GM23338 (cell line): Measurements from ENCODE around the gene NGEF. TPM values are rescaled to one million over a fixed set of nuclear protein-coding genes. Genes with fewer than 3 reads are reported as not detected.

Experiments used
- ATAC-seq: fragments of 200-7000 bp; cut with Tn5 transposase; 3 replicates; pipeline ENCODE4 v1.9.1; 2020
- DNase-seq: peaks from one replicate; pipeline ENCODE4 v3.0.0-alpha.2; 2015; ENCODE audit warnings: low spot score
- H2AFZ ChIP-seq: fragments of 200-600 bp; sonication (generic); 2 replicates; pipeline ENCODE4 v1.8.0; 2016; ENCODE audit warnings: antibody characterized with exemption, mild to moderate bottlenecking, moderate library complexity
- H3F3A ChIP-seq: fragments of 200-600 bp; sonication (generic); replicated peaks from 2 replicates; pipeline ENCODE4 v1.8.0; 2017; ENCODE audit warnings: antibody characterized with exemption, mixed run types, low read depth
- H3K27ac ChIP-seq: fragments of 200-600 bp; sonication (generic); 2 replicates; pipeline ENCODE4 v1.6.1; 2016; ENCODE audit warnings: low read depth
- H3K27me3 ChIP-seq: fragments of 200-600 bp; sonication (generic); 2 replicates; pipeline ENCODE4 v1.8.0; 2016; ENCODE audit warnings: mild to moderate bottlenecking, mixed run types, moderate library complexity; ENCODE audit not compliant: insufficient read depth
- H3K36me3 ChIP-seq: fragments of 200-600 bp; sonication (generic); 2 replicates; pipeline ENCODE4 v1.8.0; 2016; ENCODE audit warnings: mild to moderate bottlenecking; ENCODE audit not compliant: insufficient read depth
- H3K4me1 ChIP-seq: fragments of 200-600 bp; sonication (generic); 2 replicates; pipeline ENCODE4 v1.8.0; 2016; ENCODE audit warnings: mild to moderate bottlenecking, moderate library complexity; ENCODE audit not compliant: insufficient read depth
- H3K4me2 ChIP-seq: fragments of 200-600 bp; sonication (generic); 2 replicates; pipeline ENCODE4 v1.7.1; 2017; ENCODE audit warnings: mixed run types
- H3K4me3 ChIP-seq: fragments of 200-600 bp; sonication (generic); 2 replicates; pipeline ENCODE4 v1.6.1; 2016; ENCODE audit warnings: mixed run types
- H3K79me2 ChIP-seq: fragments of 200-600 bp; sonication (generic); replicated peaks from 2 replicates; pipeline ENCODE4 v1.8.0; 2017; ENCODE audit warnings: mild to moderate bottlenecking; ENCODE audit not compliant: insufficient read depth
- H3K9me2 ChIP-seq: fragments of 200-600 bp; sonication (generic); 2 replicates; pipeline ENCODE4 v1.8.0; 2017; ENCODE audit not compliant: insufficient read depth
- H4K20me1 ChIP-seq: fragments of 200-600 bp; sonication (generic); replicated peaks from 2 replicates; pipeline ENCODE4 v1.8.0; 2017; ENCODE audit warnings: mild to moderate bottlenecking; ENCODE audit not compliant: insufficient read depth
- H3K27ac Mint-ChIP-seq: 2 replicates; pipeline ENCODE4 v1.8.0; 2020; ENCODE audit warnings: inconsistent platforms, mild to moderate bottlenecking, moderate library complexity, mixed read lengths
- H3K27me3 Mint-ChIP-seq: 3 replicates; pipeline ENCODE4 v1.8.0; 2022; ENCODE audit warnings: low read depth, mild to moderate bottlenecking, moderate library complexity, mixed read lengths, inconsistent platforms; ENCODE audit not compliant: insufficient read depth, poor library complexity
- H3K36me3 Mint-ChIP-seq: 3 replicates; pipeline ENCODE4 v1.8.0; 2021; ENCODE audit warnings: low read depth, mild to moderate bottlenecking, inconsistent platforms, moderate library complexity, mixed read lengths
- H3K4me1 Mint-ChIP-seq: 3 replicates; pipeline ENCODE4 v1.8.0; 2020; ENCODE audit warnings: mild to moderate bottlenecking, inconsistent platforms, mixed read lengths
- H3K4me3 Mint-ChIP-seq: 3 replicates; pipeline ENCODE4 v1.8.0; 2021; ENCODE audit warnings: moderate library complexity, mild to moderate bottlenecking, inconsistent platforms, mixed read lengths
- H3K9me3 Mint-ChIP-seq: 3 replicates; pipeline ENCODE4 v1.8.0; 2020; ENCODE audit warnings: moderate library complexity, mild to moderate bottlenecking, inconsistent platforms, mixed read lengths
- CREB1 ChIP-seq: fragments of 250-450 bp; sonication (Bioruptor Pico); IDR thresholded peaks from 2 replicates; pipeline ENCODE4 v1.5.0; 2020; ENCODE audit warnings: low read depth, mild to moderate bottlenecking, moderate library complexity
- EZH2 ChIP-seq: fragments of 200-600 bp; sonication (generic); IDR thresholded peaks from one replicate; pipeline ENCODE4 v1.8.0; 2017; ENCODE audit warnings: antibody characterized with exemption, mild to moderate bottlenecking, low read depth; ENCODE audit not compliant: unreplicated experiment
- EZH2phosphoT487 ChIP-seq: fragments of 200-600 bp; sonication (generic); IDR thresholded peaks from one replicate; pipeline ENCODE4 v1.8.1; 2018; ENCODE audit warnings: antibody characterized with exemption; ENCODE audit not compliant: unreplicated experiment
- JUNB ChIP-seq: IDR thresholded peaks from one replicate; pipeline ENCODE4 v1.6.1; 2016; ENCODE audit warnings: antibody characterized with exemption; ENCODE audit not compliant: unreplicated experiment
- NANOG ChIP-seq: IDR thresholded peaks from 2 replicates; pipeline ENCODE4 v1.6.1; 2016; ENCODE audit warnings: antibody characterized with exemption, borderline replicate concordance
- POLR2AphosphoS5 ChIP-seq: IDR thresholded peaks from 2 replicates; pipeline ENCODE4 v1.6.1; 2016; ENCODE audit warnings: antibody characterized with exemption, low read depth
- STAT1 ChIP-seq: IDR thresholded peaks from one replicate; pipeline ENCODE4 v1.6.1; 2016; ENCODE audit warnings: antibody characterized with exemption; ENCODE audit not compliant: unreplicated experiment
- polyA plus RNA-seq: library from polyadenylated mRNA; unstranded; fragments of >200 nt; fragmentation: Nextera tagmentation; extraction: Ambion mirVana; gene quantifications from 2 replicates; pipeline ENCODE4 v1.2.1, GENCODE V29; 2016
- total RNA-seq: library from RNA; depleted of rRNA; stranded (reverse); fragments of >200 nt; shearing (Covaris generic); gene quantifications from 2 replicates; pipeline ENCODE4 v1.2.3, GENCODE V29; 2014
- TF ChIP-seq, protein P1 (sequence below): IDR thresholded peaks from one replicate; pipeline ENCODE4 v1.6.1; 2018; ENCODE audit warnings: antibody characterized with exemption; ENCODE audit not compliant: unreplicated experiment
- TF ChIP-seq, protein P2 (sequence below), 2 experiments: fragments of 200-600 bp in 1 of 2; sonication (generic) in 1 of 2; conservative IDR thresholded peaks; 2 replicates each; pipeline versions ENCODE4 v1.5.1 to v1.6.1; 2016 to 2017; ENCODE audit warnings: antibody characterized with exemption in 2 of 2, low read depth in 2 of 2, mild to moderate bottlenecking in 2 of 2, moderate library complexity in 1 of 2

Gene NGEF
- total and polyA plus RNA-seq, 2 experiments from 2014 or later: 1.8 to 5.4 TPM

DNA sequence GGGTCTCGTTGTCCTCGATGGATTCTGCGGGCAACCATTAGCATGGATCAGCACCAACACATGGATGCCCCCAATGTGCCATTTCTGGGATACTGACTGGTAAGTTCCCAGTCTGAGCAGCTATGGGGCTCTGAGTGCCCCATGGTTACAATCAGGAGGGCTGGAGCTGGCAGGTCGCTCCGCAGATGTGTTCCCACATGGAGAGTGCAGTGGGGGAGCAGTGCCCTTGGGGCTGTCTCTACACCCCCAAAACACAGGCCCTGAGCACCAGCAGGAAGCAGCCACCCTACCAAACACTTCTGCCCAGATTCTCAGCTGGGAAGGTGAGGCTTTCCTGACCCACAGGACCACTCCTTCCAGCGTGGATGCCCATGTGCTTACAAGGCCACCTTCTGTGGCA is 8.0 kb downstream of the NGEF start (continued):
- TF ChIP-seq JUNB: no peak

DNA sequence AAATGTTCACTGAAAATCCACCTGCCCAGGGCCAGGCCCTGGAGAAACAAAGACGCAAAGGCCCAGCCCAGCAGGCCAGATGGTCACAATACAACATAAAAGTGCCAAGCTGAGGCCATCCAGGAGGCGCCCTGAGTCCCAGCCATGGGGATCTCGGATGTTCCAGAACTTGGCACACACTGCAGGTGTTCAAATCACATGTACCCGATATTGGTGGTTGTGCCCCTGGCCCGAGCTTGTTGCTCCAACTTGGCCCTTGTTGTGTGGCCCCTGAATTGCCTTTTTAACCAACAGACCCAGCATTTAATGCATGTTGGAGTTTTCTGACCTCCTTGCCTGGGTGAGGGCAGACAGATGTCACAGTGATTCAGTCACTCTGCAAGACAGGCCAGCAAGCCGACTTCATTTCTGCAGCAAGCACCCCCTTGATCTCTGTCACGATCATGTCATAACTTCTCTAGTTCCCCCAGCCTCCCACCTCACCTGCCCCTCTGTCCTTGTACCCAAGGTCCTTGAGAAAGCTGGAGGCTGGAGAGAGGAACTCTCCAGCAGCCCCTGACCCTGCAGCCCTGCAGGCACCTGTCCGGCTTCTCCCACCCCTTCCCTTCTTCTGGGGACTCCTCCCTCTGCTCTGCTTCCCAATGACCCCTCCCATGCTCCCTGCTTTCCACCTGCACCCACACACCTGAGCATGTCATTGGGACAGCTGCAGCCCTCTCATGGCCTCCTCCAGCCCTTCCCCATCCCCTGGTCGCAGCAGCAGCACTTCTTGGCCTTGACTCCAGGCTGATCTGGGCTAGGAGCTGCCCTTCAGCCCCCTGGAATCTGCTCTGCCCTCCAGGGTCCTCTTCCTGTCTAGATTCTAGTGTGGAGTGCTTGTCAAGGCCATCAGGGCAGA is 9.1 kb downstream of the NGEF start:
- Mint-ChIP-seq H3K4me3 (no peak overlapping the region), H3K27ac (no peak overlapping the region)

More for the DNA sequence above, 9.1 kb downstream of the NGEF start:
- no peaks in the 10 kb centered on the region for H3K9me3 Mint-ChIP-seq
- Histone ChIP-seq H3K4me3 (no peak overlapping the region), H3F3A (no peaks in the 10 kb centered on the region), H3K27ac (no peak overlapping the region), H3K79me2 (no peaks in the 10 kb centered on the region), H3K27me3 (no peaks in the 10 kb centered on the region), H4K20me1 (no peaks in the 10 kb centered on the region), H3K4me1 (no peaks in the 10 kb centered on the region), H3K4me2 (no peak overlapping the region), H3K36me3 (no peaks in the 10 kb centered on the region), H3K9me2 (no peaks in the 10 kb centered on the region), H2AFZ (no peak overlapping the region)
- H3K36me3 Mint-ChIP-seq: no peaks in the 10 kb centered on the region
- peaks cover 2% of the 10 kb centered on the region; the same call in 1 of the 3 replicates for H3K4me1 Mint-ChIP-seq
- TF ChIP-seq EZH2phosphoT487: no peak
- TF ChIP-seq CREB1 (CRISPR knock-in tag): no peak
- no peak for TF ChIP-seq POLR2AphosphoS5
- TF ChIP-seq, protein P1, sequence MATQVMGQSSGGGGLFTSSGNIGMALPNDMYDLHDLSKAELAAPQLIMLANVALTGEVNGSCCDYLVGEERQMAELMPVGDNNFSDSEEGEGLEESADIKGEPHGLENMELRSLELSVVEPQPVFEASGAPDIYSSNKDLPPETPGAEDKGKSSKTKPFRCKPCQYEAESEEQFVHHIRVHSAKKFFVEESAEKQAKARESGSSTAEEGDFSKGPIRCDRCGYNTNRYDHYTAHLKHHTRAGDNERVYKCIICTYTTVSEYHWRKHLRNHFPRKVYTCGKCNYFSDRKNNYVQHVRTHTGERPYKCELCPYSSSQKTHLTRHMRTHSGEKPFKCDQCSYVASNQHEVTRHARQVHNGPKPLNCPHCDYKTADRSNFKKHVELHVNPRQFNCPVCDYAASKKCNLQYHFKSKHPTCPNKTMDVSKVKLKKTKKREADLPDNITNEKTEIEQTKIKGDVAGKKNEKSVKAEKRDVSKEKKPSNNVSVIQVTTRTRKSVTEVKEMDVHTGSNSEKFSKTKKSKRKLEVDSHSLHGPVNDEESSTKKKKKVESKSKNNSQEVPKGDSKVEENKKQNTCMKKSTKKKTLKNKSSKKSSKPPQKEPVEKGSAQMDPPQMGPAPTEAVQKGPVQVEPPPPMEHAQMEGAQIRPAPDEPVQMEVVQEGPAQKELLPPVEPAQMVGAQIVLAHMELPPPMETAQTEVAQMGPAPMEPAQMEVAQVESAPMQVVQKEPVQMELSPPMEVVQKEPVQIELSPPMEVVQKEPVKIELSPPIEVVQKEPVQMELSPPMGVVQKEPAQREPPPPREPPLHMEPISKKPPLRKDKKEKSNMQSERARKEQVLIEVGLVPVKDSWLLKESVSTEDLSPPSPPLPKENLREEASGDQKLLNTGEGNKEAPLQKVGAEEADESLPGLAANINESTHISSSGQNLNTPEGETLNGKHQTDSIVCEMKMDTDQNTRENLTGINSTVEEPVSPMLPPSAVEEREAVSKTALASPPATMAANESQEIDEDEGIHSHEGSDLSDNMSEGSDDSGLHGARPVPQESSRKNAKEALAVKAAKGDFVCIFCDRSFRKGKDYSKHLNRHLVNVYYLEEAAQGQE: no peak
- TF ChIP-seq STAT1: no peak
- TF ChIP-seq EZH2: no peak
- TF ChIP-seq JUNB: no peak
- TF ChIP-seq NANOG: no peak
- TF ChIP-seq, protein P2, sequence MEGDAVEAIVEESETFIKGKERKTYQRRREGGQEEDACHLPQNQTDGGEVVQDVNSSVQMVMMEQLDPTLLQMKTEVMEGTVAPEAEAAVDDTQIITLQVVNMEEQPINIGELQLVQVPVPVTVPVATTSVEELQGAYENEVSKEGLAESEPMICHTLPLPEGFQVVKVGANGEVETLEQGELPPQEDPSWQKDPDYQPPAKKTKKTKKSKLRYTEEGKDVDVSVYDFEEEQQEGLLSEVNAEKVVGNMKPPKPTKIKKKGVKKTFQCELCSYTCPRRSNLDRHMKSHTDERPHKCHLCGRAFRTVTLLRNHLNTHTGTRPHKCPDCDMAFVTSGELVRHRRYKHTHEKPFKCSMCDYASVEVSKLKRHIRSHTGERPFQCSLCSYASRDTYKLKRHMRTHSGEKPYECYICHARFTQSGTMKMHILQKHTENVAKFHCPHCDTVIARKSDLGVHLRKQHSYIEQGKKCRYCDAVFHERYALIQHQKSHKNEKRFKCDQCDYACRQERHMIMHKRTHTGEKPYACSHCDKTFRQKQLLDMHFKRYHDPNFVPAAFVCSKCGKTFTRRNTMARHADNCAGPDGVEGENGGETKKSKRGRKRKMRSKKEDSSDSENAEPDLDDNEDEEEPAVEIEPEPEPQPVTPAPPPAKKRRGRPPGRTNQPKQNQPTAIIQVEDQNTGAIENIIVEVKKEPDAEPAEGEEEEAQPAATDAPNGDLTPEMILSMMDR (conservative IDR thresholded peaks at IDR 0.05; ENCODE audit: low read depth in 2 of 2): no peak
- DNase-seq (no peak), ATAC-seq (no peak)
- peaks cover 10% of the 10 kb centered on the region for H3K27me3 Mint-ChIP-seq
